NCI-H2171 (cell line): ENCODE measurements around the gene FER1L5.

Experiments
- DNase-seq: peaks from one replicate; lab custom pipeline; 2025; lab: John Stamatoyannopoulos, UW

Gene FER1L5

DNA sequence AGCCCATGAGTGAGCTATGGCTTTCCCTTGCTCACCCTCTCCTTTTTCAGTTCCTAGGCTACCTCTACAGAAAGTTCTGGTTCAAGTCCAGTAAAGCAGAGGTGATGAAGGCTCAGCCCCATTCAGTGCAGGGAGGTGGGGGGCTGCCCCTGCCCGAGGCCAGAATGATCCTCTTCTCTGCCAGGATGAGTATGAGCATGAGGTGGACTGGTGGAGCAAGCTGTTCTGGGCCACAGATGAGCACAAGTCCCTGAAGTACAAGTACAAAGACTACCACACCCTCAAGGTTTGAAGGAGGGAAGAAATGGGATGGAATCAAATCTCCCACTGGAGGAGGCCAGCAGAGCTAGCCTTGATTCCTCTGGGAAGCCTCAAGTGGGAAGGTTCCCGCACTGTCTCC, 54.9 kb downstream of the FER1L5 start:
- no peak for DNase-seq

DNA sequence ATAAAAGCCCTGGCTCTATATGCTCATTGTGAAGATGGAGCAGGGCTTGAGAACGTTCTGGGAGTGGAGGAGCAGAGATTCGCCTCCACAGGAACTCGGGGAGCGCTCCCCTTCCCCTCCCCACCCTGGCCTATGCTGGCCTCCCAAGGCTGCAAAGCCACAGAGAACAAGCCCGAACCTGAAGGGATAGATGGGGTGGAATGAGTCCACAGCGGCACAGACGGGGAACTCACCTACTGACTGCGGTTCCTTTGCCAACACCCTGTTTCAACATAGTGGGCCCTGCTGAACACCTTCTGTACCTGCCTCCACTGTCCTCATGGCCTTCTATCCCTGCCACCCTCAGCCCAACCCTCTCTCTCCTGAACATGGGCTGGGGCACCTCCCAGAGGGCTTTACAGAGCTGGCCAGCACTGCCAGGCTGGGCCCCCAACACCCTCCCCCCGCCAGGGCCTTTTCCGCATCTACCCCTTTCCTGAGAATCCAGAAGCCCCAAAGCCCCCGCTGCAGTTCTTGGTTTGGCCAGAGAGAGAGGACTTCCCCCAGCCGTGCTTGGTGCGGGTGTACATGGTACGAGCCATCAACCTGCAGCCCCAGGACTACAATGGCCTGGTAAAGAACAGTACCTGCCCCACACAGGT, 55.8 kb downstream of the FER1L5 start:
- DNase-seq: no peak

DNA sequence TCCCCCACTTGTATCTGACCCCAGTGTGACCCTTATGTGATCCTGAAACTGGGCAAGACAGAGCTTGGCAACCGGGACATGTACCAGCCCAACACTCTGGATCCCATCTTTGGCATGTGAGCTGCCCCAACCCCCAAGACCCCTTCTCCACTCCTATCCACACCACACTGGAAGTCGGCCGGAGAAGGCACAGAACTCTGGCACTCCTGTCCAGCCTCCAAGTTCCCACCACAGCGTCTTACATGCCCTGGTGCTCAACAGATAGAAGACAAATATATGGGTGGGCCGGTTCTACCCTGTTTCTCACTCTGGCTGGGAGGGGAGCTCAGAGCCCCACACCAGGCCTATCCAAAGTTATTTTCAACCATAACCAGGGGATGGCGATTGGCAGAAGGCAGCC, 56.5 kb downstream of the FER1L5 start:
- DNase-seq: no peak

DNA sequence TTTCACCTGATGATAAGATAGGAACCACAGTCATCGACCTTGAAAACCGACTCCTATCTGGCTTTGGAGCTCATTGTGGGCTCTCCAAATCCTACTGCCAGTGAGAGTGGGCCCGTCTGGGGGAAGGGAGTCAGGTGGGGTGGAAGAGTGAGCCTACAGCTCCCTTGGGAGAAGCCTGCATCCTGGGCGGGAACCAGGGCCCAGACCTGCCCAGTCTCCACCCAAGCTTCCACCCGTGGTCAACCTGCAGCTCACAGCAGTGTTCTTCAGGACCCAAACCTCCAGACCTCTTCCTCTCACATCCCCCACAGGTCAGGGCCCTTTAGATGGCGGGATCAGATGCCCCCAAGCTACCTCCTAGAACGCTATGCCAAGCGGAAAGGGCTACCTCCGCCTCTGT, 57.1 kb downstream of the FER1L5 start:
- DNase-seq: no peak

DNA sequence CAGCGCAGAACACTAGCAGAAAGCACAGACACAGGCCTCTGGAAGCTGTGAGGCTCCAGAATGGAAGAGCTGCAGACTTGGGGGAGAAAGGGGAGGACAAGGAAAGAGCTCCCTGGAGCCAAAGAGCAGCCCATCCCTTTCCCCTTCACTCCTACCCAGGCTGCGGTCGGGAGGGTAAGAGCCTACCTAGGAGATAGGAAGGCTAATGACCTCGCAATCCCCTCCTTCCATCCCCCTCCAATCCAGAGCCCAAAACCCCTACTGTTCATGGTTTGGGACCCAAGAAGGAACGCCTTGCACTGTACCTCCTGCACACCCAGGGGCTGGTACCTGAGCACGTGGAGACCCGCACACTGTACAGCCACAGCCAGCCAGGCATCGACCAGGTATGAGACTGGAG, 57.5 kb downstream of the FER1L5 start:
- DNase-seq: no peak

DNA sequence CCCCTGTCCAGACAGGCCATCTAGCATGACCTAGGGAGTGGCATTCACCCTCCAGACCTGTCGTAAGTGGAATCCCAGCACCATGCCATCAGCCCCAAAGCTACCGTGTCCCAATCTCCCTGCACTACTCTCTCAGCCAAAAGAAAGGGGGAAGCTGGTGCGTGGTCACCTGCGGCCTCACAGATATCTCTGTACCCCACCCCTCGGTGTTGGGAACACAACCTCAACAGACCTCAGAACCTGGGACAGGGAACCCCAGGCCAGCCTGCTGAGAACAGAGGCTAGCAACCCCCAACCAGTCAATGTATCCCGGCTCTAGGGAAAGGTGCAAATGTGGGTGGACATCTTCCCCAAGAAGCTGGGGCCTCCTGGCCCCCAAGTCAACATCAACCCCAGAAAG, 59.1 kb downstream of the FER1L5 start:
- no peak for DNase-seq

DNA sequence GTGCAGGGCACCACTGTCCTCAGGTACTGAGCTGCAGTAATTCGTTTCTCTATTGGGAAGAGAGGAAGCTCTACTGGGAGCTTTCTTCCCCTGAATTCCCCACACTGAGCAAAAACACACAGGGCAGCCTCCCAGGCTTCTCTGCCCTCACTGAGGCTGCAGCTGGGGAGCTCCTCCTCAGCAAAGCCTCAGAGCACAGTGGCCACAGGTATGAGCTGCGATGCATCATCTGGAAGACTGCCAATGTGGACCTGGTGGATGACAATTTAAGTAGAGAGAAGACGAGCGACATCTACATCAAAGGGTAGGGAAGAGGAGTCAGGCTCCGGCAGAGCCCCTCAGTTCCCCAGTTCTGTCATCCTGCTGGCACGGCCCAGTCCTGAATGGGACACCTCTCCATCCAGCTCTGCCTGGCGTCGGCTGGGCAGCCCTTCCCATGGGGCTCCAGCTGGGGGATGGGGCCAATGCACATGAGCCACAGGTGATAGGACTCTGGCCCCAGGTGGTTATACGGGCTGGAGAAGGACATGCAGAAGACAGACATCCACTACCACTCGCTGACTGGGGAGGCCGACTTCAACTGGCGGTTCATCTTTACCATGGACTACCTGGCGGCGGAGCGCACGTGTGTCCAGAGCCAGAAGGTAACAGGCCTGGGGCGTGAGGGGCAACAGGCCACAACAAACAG, 59.7 kb downstream of the FER1L5 start:
- no peak for DNase-seq

DNA sequence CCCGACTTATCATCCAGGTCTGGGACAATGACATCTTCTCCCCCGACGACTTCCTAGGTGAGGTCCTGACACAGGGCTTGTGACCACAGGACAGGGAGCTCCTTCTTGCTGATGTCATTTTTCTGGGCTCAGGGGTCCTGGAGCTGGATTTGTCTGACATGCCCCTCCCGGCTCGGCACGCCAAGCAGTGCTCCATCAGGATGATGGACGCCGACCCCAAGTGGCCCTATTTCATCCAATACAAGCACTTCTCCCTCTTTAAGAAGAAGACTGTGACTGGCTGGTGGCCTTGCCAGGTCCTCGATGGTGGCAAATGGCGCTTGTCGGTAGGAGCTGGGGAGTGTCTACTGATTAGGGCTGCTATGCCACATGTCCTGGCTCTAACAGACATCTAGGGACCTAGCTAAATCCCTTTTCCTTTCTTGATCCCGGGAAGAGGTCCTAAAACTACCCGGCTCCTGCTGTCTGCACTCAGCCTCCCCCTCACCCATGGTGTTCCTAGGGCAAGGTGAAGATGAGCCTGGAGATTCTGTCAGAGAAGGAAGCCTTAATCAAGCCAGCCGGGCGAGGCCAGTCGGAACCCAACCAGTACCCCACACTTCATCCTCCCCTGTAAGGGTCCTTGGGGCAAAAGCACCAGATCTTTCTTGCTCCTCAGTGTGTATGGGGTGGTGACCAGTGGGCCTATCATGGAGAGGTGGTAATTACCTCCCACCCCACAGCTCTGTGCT, 60.6 kb downstream of the FER1L5 start:
- DNase-seq: no peak

DNA sequence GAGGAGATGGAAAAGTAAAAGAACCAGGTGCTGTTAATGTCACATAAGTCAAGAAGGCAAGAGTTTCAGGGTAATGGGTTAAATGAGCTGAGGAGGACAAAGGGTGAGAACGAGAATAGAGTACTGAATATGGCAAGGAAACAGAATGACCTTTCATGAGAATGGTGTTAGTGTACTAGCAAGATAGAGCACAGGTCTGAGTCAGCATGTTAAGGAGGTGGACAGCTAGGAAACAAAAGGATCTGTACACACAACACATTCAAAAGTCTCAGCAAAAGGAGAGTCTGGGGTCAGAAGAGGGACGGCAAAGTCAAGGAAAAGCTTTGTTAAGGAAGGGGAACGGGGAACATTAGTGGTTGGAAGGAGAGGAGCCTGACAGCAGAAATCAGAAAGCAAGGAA, 68.4 kb downstream of the FER1L5 start:
- DNase-seq: no peak

DNA sequence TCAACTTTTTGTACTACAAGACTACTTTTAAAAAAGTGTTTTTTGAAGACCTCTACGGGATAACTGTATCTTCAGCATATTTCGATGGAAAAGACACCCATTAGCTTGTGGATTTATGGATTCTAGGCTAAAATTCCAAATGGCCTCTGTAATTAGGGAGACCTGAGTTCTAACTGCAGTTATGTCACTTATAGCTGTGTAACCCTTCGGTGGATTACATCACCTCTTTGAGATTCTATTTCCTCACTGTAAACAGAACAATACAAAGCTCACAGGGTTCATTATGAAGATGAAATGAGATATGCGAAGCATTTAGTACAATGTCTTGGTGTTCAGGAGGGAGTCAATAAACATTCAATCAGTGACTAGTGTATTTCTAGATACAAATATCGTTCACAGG, 73.1 kb downstream of the FER1L5 start:
- DNase-seq: no peak

DNA sequence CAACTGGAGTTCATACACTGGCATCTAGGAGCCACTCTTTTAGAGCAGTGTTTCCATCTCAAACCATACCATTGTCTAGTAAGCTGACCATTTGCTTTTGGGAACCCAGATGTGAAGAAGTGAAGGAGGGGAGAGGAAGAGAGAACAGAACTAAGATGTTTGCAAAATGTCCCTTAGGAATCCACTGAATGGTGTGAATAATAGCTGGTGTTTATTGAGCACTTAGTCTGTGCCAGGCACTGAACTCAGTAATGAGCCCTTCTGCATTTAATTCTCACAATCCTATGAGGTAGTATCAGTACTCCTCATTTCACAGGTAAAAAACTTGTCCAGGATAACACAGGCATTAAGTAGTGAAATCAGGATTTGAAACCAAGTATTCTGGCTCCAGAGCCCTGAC, 73.8 kb downstream of the FER1L5 start:
- no peak for DNase-seq

DNA sequence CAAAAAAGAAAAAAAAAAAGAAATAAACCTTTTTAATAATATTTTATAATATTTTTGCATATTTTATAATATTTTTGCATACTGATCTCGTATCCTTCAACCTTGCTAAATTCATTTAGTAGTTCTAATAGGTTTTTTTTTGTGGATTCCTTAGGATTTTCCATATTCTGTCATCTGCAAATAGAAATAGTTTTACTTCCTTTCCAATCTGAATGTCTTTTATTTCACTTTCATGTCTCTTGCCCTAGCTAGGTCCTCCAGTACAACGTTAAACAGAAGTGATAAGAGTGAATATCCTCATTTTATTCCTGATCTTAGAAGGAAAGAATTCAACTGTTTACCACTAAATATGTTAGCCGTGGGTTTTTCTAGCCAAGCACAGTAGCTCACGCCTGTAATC, 83.6 kb downstream of the FER1L5 start:
- DNase-seq: no peak

DNA sequence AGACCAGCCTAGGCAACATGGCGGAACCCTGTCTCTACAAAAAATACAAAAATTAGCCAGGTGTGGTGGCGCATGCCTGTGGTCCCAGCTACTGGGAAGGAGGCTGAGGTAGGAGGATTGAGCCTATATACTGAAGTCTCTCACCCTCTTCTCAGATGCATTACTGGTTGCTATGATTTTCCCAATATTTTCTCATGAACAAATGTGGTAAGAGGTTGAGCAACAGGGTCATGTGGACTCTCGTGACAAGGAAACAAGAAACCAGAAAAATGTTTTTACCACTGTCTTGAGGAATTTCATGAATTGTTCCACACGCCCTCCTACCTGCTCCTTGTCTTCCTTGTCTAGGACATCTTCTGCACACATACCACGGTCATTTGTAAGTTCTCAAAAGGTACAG, 84.9 kb downstream of the FER1L5 start:
- DNase-seq: no peak

DNA sequence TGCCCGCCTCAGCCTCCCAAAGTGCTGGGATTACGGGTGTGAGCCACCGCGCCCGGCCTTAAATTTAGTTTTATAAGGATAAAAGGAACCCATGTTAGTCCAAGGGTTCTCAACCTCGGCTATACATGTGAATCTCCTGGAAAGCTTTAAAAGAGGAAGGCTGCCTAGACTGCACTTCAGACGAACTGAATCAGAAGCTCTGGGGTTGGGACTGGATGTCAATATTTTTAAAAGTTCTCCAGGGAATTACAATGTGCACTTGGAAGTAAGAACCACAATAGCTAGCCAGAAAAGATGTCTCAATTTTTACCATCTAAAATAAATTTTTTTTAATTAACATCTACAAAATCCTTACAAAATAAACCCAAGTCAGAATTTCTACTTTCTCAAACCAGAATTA, 87.2 kb downstream of the FER1L5 start:
- DNase-seq: no peak

DNA sequence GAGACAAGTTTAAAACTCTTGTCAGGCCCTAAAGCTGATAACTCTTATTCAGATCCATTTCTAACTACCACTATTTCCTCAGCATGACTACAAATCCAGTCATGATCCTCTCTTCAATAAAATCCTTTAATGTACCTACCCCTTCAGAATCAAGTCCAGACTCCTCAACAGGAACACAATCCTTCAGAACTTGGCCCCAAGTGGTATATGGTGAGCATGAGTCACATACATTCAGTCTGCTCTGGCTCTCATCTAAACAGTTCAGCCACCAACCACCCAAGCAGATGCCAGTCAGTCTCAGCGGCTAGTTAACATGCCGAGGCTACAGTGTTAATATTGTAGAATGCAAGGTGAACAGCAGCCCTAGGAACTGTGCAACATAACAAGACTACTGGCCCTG, 87.6 kb downstream of the FER1L5 start:
- no peak for DNase-seq

DNA sequence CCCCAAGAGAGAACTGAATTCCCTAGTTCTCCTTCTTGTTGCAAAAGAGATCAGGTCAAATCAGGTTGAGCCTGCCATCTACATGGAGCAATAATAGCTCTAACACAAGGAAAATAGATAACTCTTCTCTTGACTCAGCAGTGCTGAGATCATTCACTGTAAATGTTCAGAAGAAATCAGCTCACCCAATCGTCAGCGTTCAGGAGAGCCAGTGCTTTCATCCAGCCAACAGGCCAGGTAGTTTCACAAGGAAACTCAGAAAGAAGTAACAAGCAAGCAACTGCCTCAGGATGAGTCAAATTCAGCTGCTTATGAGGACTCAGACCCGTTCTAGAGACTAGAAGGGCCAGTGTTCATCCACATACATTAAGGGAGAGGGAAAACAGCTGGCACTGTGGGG, 91.4 kb downstream of the FER1L5 start:
- no peak for DNase-seq

DNA sequence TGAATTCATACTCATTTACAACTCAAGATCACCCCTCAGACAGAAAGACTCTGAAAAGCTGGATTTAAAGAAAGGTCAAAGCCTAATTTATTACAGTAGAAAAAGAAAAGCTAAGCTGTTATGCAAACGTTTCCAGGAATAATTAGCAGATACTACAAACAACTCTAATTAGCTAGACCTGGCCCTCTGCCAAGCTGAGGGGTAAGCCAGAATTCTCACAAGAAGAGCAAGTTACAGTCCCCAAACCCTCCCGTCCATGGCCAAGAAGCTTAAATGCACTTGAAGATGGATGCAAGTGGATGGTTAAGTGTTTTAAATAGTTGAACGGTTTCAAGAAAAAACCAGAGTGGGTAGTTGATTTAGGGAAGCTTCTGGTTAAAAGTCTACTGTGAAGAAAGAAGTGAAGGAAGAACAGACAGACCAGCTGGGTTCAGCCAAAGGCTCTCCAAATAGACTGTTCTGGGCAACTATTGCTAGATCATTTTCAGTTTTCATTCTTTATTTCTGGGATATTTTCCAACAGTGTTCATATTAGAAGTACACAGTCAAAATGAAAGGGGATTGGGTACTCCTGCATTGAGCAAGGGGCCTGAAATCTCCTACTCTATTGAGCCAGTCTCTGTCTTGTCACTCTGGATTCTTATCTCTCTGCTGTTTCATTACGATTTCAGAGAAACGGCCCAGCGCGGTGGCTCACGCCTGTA, 92.5 kb downstream of the FER1L5 start:
- no peak for DNase-seq

DNA sequence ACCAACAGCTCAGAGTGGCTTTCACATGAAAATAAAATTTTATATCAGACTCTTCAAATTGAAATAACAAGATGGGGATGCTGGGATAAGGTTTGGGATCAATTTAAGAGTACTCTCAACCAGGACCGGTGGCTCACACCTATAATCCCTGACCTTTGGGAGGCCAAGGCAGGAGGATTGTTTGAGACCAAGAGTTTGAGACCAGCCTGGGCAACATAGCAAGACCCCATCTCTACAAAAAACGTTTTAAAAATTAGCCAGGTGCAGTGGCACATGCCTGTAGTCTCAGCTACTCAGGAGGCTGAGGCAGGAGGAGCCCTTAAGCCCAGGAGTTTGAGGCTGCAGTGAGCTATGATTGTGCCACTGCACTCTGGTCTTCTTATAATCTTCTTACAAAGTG, 94.7 kb downstream of the FER1L5 start:
- no peak for DNase-seq

DNA sequence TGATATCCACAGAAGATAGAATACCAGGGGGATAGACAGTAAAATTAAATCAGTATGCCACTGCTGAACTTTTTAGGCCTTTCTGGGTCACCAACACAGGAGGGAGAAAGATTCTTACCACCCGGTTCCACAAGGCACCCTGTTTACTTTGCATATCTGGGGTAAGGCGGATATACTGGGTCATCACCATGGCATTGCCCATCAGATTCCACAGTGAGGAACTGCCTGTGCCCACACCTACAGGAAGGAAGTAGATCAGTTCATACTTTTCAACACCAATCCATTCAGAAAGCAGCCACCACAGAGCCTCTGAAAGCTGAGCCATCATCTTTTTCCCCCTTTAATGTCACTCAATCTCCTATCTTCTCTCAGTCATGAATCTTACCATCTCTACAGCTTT, 95.3 kb downstream of the FER1L5 start:
- DNase-seq: no peak

DNA sequence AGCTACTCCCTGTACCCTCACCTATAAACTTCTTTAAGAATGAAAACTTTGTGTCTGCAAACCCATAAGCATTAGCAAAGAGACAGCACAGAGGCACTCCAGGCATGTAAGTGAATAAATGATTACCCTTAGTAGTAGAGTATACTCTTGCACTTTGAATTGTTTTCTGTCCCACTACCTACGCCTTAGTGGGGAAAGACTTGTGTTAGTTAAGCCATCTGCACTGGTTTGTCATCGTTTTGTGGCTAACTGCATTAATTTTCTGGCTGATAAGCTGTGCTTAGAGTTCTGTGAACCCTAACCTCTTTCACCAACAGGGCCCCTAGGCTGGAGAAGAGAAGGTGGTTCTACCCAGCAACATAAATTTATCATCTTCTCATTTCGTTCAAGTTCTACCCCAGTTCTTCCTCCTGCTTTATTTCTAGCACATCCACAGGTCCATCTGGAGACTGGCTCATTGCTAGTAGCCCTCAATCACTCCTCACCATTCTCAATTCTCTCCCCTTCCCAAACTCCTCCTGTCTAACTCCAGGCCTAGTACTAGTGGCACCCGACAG, 96.6 kb downstream of the FER1L5 start:
- DNase-seq: no peak

DNA sequence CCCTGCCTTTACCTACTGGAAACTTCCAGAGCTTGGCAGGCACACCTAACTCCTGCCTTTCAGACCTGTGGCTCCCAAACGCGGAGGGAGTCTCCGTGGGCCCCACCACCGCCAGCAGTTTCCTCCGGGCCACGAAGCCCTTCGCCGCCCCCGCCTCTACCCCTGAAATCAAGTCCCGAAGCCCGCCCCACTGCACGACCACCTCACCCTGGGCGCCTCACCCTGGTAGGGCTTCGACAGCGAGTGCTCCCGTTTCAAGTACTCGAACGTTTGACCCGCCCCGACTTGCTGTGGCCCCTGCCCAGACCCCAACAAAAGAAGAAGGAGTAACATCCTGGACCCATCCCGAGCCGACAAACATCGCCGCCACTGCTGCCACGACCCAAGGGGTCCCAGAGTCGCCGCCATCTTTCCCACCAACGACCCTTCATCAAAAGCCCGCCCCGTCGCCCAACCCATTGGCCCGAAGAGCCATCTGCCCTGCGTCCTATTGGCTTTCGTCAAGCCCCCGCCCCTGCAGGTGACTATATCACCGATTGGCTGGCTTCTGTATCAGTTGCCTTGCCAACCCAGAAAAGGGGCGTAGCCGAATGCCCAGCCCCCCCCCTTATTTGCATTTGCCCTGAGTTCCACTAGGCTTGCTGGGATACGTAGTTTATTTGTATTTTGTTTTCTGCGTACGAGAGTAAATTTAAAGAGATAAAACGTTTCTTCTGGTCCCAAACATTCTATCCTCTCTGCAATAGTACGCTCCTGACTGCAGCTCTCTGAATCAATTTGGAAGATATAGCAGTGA, 97.3 kb downstream of the FER1L5 start, which contains the start of gene LMAN2L:
LMAN2L (minus strand) TSS at position 432 of the 796 bp plus-strand sequence; CDS start at position 408, 24 bp downstream.
- DNase-seq: peak; percentile 98
